ENCODE results near the gene LIMS2. TPM values are rescaled to one million over a fixed set of nuclear protein-coding genes. Genes with fewer than 3 reads are reported as not detected.

Gene LIMS2
- polyA plus RNA-seq, 3 donors from 2014 or later, result 0.40 TPM; not detected in 2

- H3K4me3 Mint-ChIP-seq, result no peak overlapping the region
- H3K9me3 Mint-ChIP-seq, result peaks cover 0 to 4% (median 0%) of the 10 kb centered on the region in 6 donors
- peaks cover 0 to 7% (median 3%) of the 10 kb centered on the region in 3 donors for H3K27me3 Mint-ChIP-seq (ENCODE audit: low read depth in 3 of 3)
- H3K4me1 Mint-ChIP-seq, result no peaks in the 10 kb centered on the region
- no peaks in the 10 kb centered on the region for H3K36me3 Mint-ChIP-seq
- DNase-seq, result no peak
- no peak overlapping the region for H3K27ac Mint-ChIP-seq
These were observed 66.1 kb downstream of the LIMS2 start for GRCh38 chr2:127609031-127609751.

GRCh38 chr2:127608061-127609030 is 67.0 kb downstream of the LIMS2 start:
- no peak overlapping the region for H3K27ac Mint-ChIP-seq
- H3K4me1 Mint-ChIP-seq, result no peaks in the 10 kb centered on the region
- no peaks in the 10 kb centered on the region for H3K9me3 Mint-ChIP-seq
- H3K27me3 Mint-ChIP-seq (ENCODE audit: low read depth in 3 of 3), result peaks cover 0 to 7% (median 3%) of the 10 kb centered on the region in 3 donors
- H3K36me3 Mint-ChIP-seq, result no peaks in the 10 kb centered on the region
- no peak overlapping the region for H3K4me3 Mint-ChIP-seq
- no peak for DNase-seq

- Mint-ChIP-seq H3K36me3 (no peaks in the 10 kb centered on the region), H3K9me3 (no peaks in the 10 kb centered on the region), H3K27me3 (ENCODE audit: low read depth in 3 of 3) (peaks cover 0 to 7% (median 3%) of the 10 kb centered on the region in 3 donors), H3K4me3 (no peak overlapping the region), H3K4me1 (no peaks in the 10 kb centered on the region), H3K27ac (no peak overlapping the region)
- no peak for DNase-seq
These were observed 67.9 kb downstream of the LIMS2 start for GRCh38 chr2:127607399-127607908.

- H3K4me3 Mint-ChIP-seq, result no peak overlapping the region
- no peak for DNase-seq
- no peaks in the 10 kb centered on the region for H3K9me3 Mint-ChIP-seq
- peaks cover 0 to 6% (median 3%) of the 10 kb centered on the region in 3 donors for H3K27me3 Mint-ChIP-seq (ENCODE audit: low read depth in 3 of 3)
- H3K4me1 Mint-ChIP-seq, result no peaks in the 10 kb centered on the region
- no peak overlapping the region for H3K27ac Mint-ChIP-seq
- H3K36me3 Mint-ChIP-seq, result no peaks in the 10 kb centered on the region
These were observed 68.5 kb downstream of the LIMS2 start for GRCh38 chr2:127606625-127607398.

GRCh38 chr2:127605691-127606263 is 69.6 kb downstream of the LIMS2 start:
- Mint-ChIP-seq H3K4me1 (no peaks in the 10 kb centered on the region), H3K4me3 (no peak overlapping the region), H3K36me3 (no peaks in the 10 kb centered on the region), H3K9me3 (no peaks in the 10 kb centered on the region), H3K27ac (peak overlapping the region in 1 of 6 donors; percentile 19), H3K27me3 (ENCODE audit: low read depth in 3 of 3) (peaks cover 0 to 3% (median 0%) of the 10 kb centered on the region in 3 donors)
- DNase-seq, result no peak

GRCh38 chr2:127604986-127605385 is 70.3 kb downstream of the LIMS2 start:
- Mint-ChIP-seq H3K36me3 (no peaks in the 10 kb centered on the region), H3K27ac (no peak overlapping the region), H3K4me1 (no peaks in the 10 kb centered on the region), H3K9me3 (no peaks in the 10 kb centered on the region), H3K4me3 (no peak overlapping the region), H3K27me3 (ENCODE audit: low read depth in 3 of 3) (peaks cover 0 to 3% (median 0%) of the 10 kb centered on the region in 3 donors)
- DNase-seq, result no peak

GRCh38 chr2:127599211-127599610 is 76.1 kb downstream of the LIMS2 start:
- no peak overlapping the region for H3K27ac Mint-ChIP-seq
- peaks cover 2 to 4% (median 2%) of the 10 kb centered on the region in 3 donors for H3K27me3 Mint-ChIP-seq (ENCODE audit: low read depth in 3 of 3)
- DNase-seq, result no peak
- no peaks in the 10 kb centered on the region for H3K36me3 Mint-ChIP-seq
- H3K9me3 Mint-ChIP-seq, result no peaks in the 10 kb centered on the region
- H3K4me3 Mint-ChIP-seq, result no peak overlapping the region
- H3K4me1 Mint-ChIP-seq, result no peaks in the 10 kb centered on the region

- Mint-ChIP-seq H3K27ac (no peak overlapping the region), H3K4me1 (no peaks in the 10 kb centered on the region)
These were observed 76.6 kb downstream of the LIMS2 start for GRCh38 chr2:127598711-127599110.

GRCh38 chr2:127597984-127598380 is 77.3 kb downstream of the LIMS2 start:
- no peak for DNase-seq
- H3K4me3 Mint-ChIP-seq, result no peak overlapping the region
- no peaks in the 10 kb centered on the region for H3K4me1 Mint-ChIP-seq
- H3K27me3 Mint-ChIP-seq (ENCODE audit: low read depth in 3 of 3), result peaks cover 2 to 4% (median 2%) of the 10 kb centered on the region in 3 donors
- no peak overlapping the region for H3K27ac Mint-ChIP-seq
- H3K36me3 Mint-ChIP-seq, result no peaks in the 10 kb centered on the region
- H3K9me3 Mint-ChIP-seq, result no peaks in the 10 kb centered on the region

More at GRCh38 chr2:127598711-127599110, 76.6 kb downstream of the LIMS2 start:
- DNase-seq, result no peak
- Mint-ChIP-seq H3K4me3 (no peak overlapping the region), H3K36me3 (no peaks in the 10 kb centered on the region), H3K9me3 (no peaks in the 10 kb centered on the region), H3K27me3 (ENCODE audit: low read depth in 3 of 3) (peaks cover 2 to 4% (median 2%) of the 10 kb centered on the region in 3 donors)

GRCh38 chr2:127597046-127597983 is 78.0 kb downstream of the LIMS2 start:
- no peak for DNase-seq
- Mint-ChIP-seq H3K4me3 (no peak overlapping the region), H3K27ac (no peak overlapping the region), H3K9me3 (no peaks in the 10 kb centered on the region), H3K4me1 (no peaks in the 10 kb centered on the region), H3K27me3 (ENCODE audit: low read depth in 3 of 3) (peaks cover 2 to 4% (median 2%) of the 10 kb centered on the region in 3 donors), H3K36me3 (no peaks in the 10 kb centered on the region)

GRCh38 chr2:127596311-127597045 is 78.9 kb downstream of the LIMS2 start:
- peaks cover 2 to 4% (median 2%) of the 10 kb centered on the region in 3 donors for H3K27me3 Mint-ChIP-seq (ENCODE audit: low read depth in 3 of 3)
- no peaks in the 10 kb centered on the region for H3K4me1 Mint-ChIP-seq
- H3K27ac Mint-ChIP-seq, result no peak overlapping the region
- no peaks in the 10 kb centered on the region for H3K9me3 Mint-ChIP-seq
- DNase-seq, result no peak
- H3K36me3 Mint-ChIP-seq, result no peaks in the 10 kb centered on the region
- no peak overlapping the region for H3K4me3 Mint-ChIP-seq

- no peak for DNase-seq
- H3K27ac Mint-ChIP-seq, result no peak overlapping the region
- no peaks in the 10 kb centered on the region for H3K36me3 Mint-ChIP-seq
- H3K4me3 Mint-ChIP-seq, result no peak overlapping the region
- H3K4me1 Mint-ChIP-seq, result no peaks in the 10 kb centered on the region
- H3K9me3 Mint-ChIP-seq, result no peaks in the 10 kb centered on the region
- peaks cover 0 to 5% (median 2%) of the 10 kb centered on the region in 3 donors for H3K27me3 Mint-ChIP-seq (ENCODE audit: low read depth in 3 of 3)
These were observed 81.2 kb downstream of the LIMS2 start for GRCh38 chr2:127594116-127594591.

All from immature natural killer cell (primary cell).